HepG2 (cell line): ENCODE results near the gene SLC7A10. TPM values are rescaled to one million over a fixed set of nuclear protein-coding genes. Genes with fewer than 3 reads are reported as not detected.

Experiments
- AFF4 ChIP-seq: sonication (generic); formaldehyde crosslinking; IDR thresholded peaks from 2 replicates; pipeline ENCODE4 v1.4.0; 2020; ENCODE audit warnings: missing genetic modification reagents
- ATF5 ChIP-seq: sonication (generic); formaldehyde crosslinking; IDR thresholded peaks from 2 replicates; pipeline ENCODE4 v1.4.0; 2020; ENCODE audit warnings: mild to moderate bottlenecking, low read depth, missing genetic modification reagents
- FOSL2 ChIP-seq: sonication (generic); formaldehyde crosslinking; IDR thresholded peaks from 2 replicates; pipeline ENCODE4 v1.4.0; 2020; ENCODE audit warnings: missing genetic modification reagents
- HES4 ChIP-seq: sonication (generic); formaldehyde crosslinking; IDR thresholded peaks from 2 replicates; pipeline ENCODE4 v1.9.0; 2021; ENCODE audit warnings: mild to moderate bottlenecking, missing genetic modification reagents, borderline replicate concordance
- MTERF4 ChIP-seq: sonication (generic); formaldehyde crosslinking; IDR thresholded peaks from 2 replicates; pipeline ENCODE4 v1.8.0; 2023; ENCODE audit warnings: mild to moderate bottlenecking, missing genetic modification reagents
- MYNN ChIP-seq: sonication (generic); formaldehyde crosslinking; IDR thresholded peaks from 2 replicates; pipeline ENCODE4 v1.4.0; 2020; ENCODE audit warnings: mild to moderate bottlenecking, low read depth, missing genetic modification reagents
- PRDM15 ChIP-seq: sonication (generic); formaldehyde crosslinking; IDR thresholded peaks from 2 replicates; pipeline ENCODE4 v1.4.0; 2020; ENCODE audit warnings: missing genetic modification reagents
- SALL2 ChIP-seq: sonication (generic); formaldehyde crosslinking; IDR thresholded peaks from 2 replicates; pipeline ENCODE4 v1.8.1; 2023; ENCODE audit warnings: mild to moderate bottlenecking, missing genetic modification reagents, inconsistent platforms
- SOX13 ChIP-seq, 3 experiments: fragments of 450-650 bp in 1 of 3; sonication (generic) in 1 of 3; formaldehyde crosslinking in 1 of 3; IDR thresholded peaks in 2 of 3; conservative IDR thresholded peaks in 1 of 3; 2 replicates each; pipeline versions ENCODE4 v1.5.0 to v1.6.1; 2016 to 2020; ENCODE audit warnings: antibody characterized with exemption in 1 of 3, mild to moderate bottlenecking in 1 of 3, missing compliant biosample characterization in 1 of 3, missing genetic modification reagents in 1 of 3, moderate library complexity in 1 of 3
- TP53 ChIP-seq: sonication (generic); formaldehyde crosslinking; conservative IDR thresholded peaks from 2 replicates; pipeline ENCODE4 v1.4.0; 2020; ENCODE audit warnings: missing genetic modification reagents
- ZBTB42 ChIP-seq: sonication (generic); formaldehyde crosslinking; IDR thresholded peaks from 2 replicates; pipeline ENCODE4 v1.5.0; 2020; ENCODE audit warnings: mild to moderate bottlenecking, missing genetic modification reagents
- ZFYVE20 ChIP-seq: sonication (generic); formaldehyde crosslinking; IDR thresholded peaks from 2 replicates; pipeline ENCODE4 v1.8.0; 2023; ENCODE audit warnings: low read depth, mild to moderate bottlenecking, moderate library complexity, missing genetic modification reagents, borderline replicate concordance
- ZNF510 ChIP-seq: sonication (generic); formaldehyde crosslinking; IDR thresholded peaks from 2 replicates; pipeline ENCODE4 v1.4.0; 2020; ENCODE audit warnings: low read depth, mild to moderate bottlenecking, missing genetic modification reagents
- ZNF589 ChIP-seq: sonication (generic); formaldehyde crosslinking; conservative IDR thresholded peaks from 2 replicates; pipeline ENCODE4 v1.8.0; 2022; ENCODE audit warnings: mild to moderate bottlenecking, moderate library complexity, missing genetic modification reagents
- ZNF660 ChIP-seq: sonication (generic); formaldehyde crosslinking; IDR thresholded peaks from 2 replicates; pipeline ENCODE4 v1.5.1; 2020; ENCODE audit warnings: mild to moderate bottlenecking, low read depth, missing genetic modification reagents, borderline replicate concordance
- ZNF713 ChIP-seq: sonication (generic); formaldehyde crosslinking; IDR thresholded peaks from 2 replicates; pipeline ENCODE4 v1.4.0; 2020; ENCODE audit warnings: mild to moderate bottlenecking, missing genetic modification reagents
- ZNF841 ChIP-seq: sonication (generic); formaldehyde crosslinking; IDR thresholded peaks from 2 replicates; pipeline ENCODE4 v1.8.1; 2023; ENCODE audit warnings: missing genetic modification reagents, borderline replicate concordance
- ZSCAN21 ChIP-seq: sonication (generic); formaldehyde crosslinking; IDR thresholded peaks from 2 replicates; pipeline ENCODE4 v1.8.0; 2022; ENCODE audit warnings: mild to moderate bottlenecking, missing genetic modification reagents, moderate library complexity, borderline replicate concordance
- polyA plus RNA-seq, 8 experiments: library from polyadenylated mRNA; depleted of rRNA in 3 of 8; stranded (reverse) in 7 of 8; unstranded in 1 of 8; fragments of >200 nt; fragmentation: Illumina TruSeq in 4 of 8; extraction: Trizol in 4 of 8; gene quantifications; 2 replicates each; pipeline versions ENCODE4 v1.2.1 to v1.2.3, GENCODE V29; 2011 to 2016; ENCODE audit warnings: low read depth in 4 of 8, missing spikeins in 1 of 8, mixed read lengths in 1 of 8; ENCODE audit not compliant: insufficient read depth in 1 of 8
- total RNA-seq, 5 experiments: library from RNA; depleted of rRNA; stranded (reverse); fragments of >200 nt; fragmentation: Illumina TruSeq; extraction: Trizol; gene quantifications; 2 replicates each; pipeline ENCODE4 v1.2.3, GENCODE V29; 2016; ENCODE audit warnings: low read depth in 1 of 5

SLC7A10 gene
- total and polyA plus RNA-seq, 2 of the 13 experiments (the other 11 are each of a cell fraction or from before 2014, with no cell fraction given), result 1.1 to 2.2 TPM

GRCh38 chr19:33248553-33248953 lies 22.9 kb upstream of the SLC7A10 start (continued):
- TF ChIP-seq MYNN (CRISPR knock-in tag) (no peak), TP53 (CRISPR knock-in tag) (no peak), ZNF660 (CRISPR knock-in tag) (no peak), ZNF589 (no peak), ZSCAN21 (no peak), ATF5 (CRISPR knock-in tag) (no peak), AFF4 (CRISPR knock-in tag) (no peak), PRDM15 (CRISPR knock-in tag) (no peak), ZNF841 (no peak), SOX13 (IDR thresholded peaks at IDR 0.05) (no peak), SOX13 (CRISPR knock-in tag; conservative IDR thresholded peaks at IDR 0.05 in 1 of 2, IDR thresholded peaks at IDR 0.05 in 1 of 2) (peak in 1 of 2 experiments; percentile 30; a peak in 1 of 4 replicates), ZBTB42 (CRISPR knock-in tag) (no peak), ZNF510 (CRISPR knock-in tag) (no peak), ZNF713 (CRISPR knock-in tag) (no peak), SALL2 (CRISPR knock-in tag) (no peak), MTERF4 (no peak), FOSL2 (peak; percentile 70), ZFYVE20 (no peak), HES4 (CRISPR knock-in tag) (no peak)
